GM19043 (cell line): ENCODE data around the gene NAA16.
"Not testable (repeated sequence)": the region's sequence is repeated elsewhere in the genome, so short reads cannot be mapped to it uniquely, and the experiment has no call there.

ENCODE experiments used
- ATAC-seq: cut with Tn5 transposase; IDR thresholded peaks from one replicate; pipeline ENCODE4 v1.9.1; 2021; ENCODE audit warnings: low read depth; ENCODE audit not compliant: unreplicated experiment

Gene NAA16

DNA sequence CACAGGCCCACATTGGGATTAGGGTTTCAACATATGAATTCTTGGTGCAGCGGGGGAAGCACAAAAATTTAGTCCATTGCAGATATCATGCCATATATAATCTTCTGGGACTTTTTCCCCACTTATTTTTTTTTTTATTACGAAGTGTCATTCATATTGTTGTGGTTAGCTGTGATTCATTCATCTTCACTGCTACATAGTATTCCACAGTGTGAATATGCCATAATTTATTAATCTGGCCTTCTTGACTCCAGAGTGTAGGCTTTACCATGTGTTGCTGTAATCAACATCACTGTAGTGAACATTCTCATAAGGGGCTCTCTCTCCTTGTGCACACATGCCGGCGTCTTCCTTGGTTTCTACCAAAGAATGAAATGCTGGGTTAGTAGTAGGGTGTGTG is 92.9 kb downstream of the NAA16 start:
- ATAC-seq = no peak

DNA sequence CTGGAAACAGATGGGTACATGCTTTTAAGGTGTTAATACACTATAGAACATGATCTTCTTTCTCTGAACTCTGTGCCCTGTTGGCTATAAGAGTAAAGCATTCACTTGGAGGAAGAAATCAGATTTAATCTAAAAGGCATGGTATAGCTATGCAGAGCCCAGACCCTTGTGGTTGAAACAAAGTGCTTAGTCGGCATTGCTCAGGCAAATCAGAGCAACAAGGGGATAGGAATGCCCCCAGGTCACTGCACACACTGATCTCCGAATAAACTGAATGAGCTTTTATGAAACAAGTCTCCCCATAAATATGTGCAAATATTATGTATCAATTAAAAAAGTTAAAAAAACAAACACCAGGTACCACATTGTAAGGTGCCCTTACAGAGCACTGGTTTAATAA is 94.3 kb downstream of the NAA16 start:
- no peak for ATAC-seq

DNA sequence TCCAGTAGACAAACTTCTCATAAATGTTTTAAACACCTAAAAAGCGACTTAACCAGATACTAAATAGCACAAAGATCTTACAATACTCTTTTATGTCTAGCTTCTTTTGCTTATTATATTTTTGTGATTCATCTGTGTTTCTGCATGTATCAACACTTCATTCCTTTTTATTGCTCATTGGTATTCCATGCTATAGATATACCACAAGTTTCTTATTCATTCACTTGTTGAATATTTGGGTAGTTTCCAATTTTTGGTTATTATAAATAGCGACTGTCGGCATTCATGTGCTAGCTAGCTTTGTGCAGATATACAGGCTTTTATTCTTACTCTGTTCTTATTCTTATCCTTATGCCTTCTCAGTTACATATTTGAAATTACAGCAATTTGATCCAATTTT is 96.3 kb downstream of the NAA16 start:
- ATAC-seq = no peak

DNA sequence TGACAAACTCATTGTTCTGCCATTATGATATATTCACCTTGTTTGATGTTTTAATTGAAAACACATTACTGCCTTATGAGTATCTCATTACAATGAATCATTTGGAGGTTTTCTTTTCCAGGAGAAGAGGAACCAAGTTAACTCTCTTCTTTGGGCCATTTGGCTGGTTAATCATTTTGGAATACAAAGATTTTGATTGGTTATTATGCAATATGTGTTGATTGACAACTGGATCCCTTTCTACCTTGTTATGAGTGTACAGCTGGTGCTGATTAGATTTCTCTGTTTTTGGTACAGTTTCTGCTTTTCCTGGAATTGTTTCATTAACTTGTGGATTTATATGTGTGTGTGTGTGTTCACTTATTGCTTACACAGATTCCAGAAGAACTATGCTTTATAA is 97.1 kb downstream of the NAA16 start:
- ATAC-seq = no peak

DNA sequence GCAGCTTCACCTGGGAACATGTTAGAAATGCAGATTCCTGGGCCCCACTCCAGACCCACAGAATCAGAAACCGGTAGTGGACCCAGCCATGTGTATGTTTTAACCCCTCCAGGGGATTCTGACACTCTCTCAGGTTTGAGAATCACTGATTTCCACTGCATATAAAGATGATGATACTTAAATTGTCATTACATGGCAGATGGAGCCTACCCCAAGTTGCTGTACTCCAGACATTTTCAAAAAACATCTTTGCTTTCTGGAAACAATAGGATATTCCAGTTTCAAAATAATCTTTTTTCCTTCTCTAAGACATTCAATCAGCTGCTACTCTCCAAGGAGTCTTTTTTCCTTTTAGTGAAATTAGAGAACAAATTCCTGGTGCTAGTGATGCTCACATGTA is 97.7 kb downstream of the NAA16 start:
- ATAC-seq = no peak

DNA sequence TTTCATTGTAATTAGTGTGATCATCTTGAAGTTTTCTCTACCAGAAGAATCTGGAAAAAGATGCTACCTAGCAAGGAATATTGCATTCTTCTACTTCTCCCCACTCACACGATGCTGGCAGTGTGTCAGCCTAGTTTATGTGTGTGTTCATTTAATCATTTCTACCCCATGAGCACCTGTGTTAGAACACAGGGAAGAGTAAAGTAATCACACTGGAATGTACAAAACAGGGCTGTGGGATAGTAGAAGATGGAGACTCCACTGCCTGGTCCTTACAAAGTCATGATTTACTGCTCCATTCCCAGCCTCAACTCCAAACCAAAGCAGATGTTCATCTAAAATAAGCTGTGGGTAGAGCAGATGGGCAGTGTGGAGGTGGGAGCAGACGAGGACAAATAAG is 98.5 kb downstream of the NAA16 start:
- ATAC-seq = no peak

DNA sequence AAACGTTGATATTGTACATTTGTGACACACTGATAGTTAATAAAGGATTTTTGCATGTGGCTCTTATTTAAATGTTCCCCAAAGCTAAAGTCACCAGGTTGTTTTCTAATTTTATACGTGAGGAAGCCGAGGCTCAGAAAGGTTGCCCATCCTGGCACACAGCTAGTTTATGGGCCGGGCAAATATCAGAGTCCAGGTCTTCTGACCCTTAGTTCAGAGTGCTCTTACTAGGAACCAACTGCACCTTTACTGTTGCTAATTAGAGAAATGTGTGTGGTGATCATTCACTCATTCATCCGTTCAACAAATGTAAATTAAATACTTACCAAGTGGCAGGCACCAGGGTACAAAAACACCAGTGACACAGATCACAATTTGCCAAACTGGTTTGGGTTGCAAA is 100.0 kb downstream of the NAA16 start:
- no peak for ATAC-seq

DNA sequence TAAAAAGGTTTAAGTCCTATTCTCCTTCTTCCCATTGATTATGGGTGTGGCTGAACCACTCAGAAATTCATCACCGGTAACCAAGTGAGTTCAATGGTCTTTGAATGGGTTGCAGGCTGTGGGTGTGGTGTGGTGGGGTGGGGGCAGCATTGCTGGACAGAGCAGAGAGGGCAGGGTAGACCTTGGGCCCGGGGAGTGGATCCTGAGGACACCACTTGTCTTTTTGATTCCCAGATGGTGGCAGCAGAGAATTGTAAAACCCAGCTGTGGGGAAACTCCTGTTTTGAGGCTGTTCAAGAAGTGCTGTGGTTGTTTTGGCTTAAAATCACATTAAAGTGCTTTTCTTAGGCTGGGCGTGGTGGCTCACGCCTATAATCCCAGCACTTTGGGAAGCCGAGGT is 100.5 kb downstream of the NAA16 start:
- ATAC-seq = no peak

DNA sequence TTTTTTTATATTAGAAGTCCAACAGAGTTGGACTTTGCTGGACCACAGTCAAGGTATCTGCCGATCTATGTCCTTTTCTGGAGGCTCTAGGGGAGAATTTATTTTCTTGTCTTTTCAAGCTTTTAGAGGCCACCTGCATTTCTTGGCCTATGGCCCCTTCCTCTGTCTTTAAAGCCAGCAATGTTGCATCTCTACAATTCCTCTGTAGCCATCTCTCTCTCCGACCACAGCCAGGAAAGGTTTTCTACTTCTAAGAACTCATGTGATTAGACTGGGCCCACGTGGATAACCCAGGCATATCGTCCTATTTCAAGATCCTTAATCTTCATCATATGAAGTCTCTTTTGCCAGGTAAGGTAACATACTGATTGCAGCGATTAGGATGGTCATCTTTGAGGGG is 102.8 kb downstream of the NAA16 start:
- ATAC-seq = no peak

DNA sequence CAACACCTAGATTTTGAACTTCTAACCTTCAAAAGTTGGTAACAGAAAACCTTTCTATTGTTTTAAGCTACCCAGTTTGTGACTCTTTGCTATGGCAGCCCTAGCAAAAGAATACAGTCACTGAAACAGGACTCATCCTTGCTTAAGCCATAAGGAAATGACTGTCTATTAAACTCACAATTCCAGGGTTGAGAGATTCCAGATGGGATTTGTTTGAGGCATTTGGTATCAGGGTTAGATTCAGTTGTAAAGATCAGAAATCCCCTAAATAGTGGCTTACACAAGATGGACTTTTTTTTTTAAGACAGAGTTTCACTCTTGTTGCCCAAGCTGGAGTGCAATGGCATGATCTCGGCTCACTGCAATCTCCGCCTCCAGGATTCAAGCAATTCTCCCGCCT is 105.2 kb downstream of the NAA16 start:
- ATAC-seq = no peak

DNA sequence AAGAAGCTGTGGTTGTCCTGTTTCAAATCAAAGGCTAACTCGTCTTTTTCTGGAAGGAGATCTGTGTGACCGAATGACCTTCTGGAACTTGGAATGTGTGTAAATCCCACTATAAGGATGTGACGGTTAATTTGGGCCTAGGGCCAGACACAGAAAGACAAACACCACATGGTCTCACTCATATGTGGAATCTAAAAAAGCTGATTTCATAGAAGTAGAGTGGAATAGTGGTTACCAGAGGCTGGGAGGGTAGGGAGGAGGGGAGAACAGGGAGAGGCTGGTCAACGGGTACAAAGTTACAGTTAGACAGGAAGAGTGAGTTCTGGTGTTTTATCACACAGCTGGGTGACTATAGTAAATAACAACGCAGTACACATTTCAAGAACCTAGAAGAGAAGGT is 107.0 kb downstream of the NAA16 start:
- ATAC-seq = no peak

DNA sequence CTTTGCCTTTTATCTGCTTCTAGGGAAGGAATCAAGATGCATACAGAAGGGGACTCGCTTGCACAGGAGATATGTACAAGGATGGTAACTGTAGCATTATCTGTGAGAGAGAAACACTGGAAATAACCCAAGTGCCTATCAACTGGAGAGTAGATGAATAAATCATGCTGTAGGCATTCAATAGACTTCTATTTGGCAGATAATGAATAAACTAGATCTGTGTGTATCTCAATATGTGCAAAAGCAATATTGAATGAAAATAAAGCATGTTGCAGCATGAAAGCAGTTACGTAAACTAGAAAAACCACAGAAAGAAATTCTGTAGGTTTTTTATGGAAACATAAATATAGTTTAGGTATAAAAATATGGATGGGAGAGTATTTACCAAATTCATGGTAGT is 107.7 kb downstream of the NAA16 start:
- no peak for ATAC-seq

DNA sequence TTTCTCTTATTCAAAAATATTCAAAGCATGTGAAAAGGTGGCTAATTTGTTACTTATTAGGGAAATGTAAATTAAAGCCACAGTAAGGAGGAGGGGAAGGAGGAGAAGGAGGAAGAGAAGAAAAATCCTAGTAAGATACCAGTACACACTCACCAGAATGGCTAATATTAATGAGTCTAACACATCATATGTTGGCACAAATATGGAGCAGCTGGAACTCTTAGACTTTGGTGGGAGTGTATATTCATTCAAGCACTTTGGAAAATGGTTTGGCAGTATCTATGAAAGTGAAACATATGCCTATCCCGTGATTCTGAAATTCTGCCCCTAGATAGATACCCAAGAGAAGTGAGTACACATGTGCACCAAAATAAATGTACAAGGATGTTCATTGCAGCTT is 108.1 kb downstream of the NAA16 start:
- ATAC-seq = no peak

DNA sequence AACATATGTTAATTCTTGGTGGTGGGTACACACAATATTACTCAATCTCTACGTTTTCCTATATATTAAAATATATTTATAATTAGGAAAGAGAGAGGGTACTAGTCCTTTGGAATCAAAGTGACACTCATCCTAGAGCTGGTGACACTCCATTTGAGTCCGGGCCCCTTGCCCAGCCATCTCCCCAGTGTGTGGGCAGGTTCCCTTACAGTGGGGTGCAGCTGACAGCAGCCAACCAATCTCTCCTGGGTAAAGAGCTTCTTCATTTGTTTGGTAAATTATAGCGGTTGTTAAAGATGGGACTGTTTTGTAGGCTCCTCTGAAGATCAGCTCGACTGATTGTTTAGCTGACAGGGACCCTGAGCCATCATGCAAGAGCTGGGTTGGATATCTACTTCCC is 109.1 kb downstream of the NAA16 start:
- ATAC-seq = no peak

DNA sequence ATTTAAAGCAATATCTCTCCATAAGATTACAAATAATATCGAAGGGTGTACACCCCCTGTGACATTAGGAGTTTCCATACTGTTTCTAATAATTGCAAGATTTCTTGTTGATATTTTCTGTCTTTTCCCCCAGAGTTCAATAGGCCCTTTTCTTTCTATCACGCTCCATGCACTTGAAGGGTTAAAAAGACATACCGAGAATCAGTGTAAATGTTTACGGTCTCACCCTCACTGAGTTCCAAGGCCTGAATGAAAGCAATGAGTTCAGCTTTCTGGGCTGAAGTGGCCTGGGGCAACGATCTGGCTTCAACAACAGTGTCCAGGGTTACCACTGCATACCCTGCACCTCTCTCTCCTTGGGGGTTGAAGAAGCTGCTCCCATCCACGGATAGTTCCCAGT is 110.3 kb downstream of the NAA16 start:
- not testable (repeated sequence) for ATAC-seq

DNA sequence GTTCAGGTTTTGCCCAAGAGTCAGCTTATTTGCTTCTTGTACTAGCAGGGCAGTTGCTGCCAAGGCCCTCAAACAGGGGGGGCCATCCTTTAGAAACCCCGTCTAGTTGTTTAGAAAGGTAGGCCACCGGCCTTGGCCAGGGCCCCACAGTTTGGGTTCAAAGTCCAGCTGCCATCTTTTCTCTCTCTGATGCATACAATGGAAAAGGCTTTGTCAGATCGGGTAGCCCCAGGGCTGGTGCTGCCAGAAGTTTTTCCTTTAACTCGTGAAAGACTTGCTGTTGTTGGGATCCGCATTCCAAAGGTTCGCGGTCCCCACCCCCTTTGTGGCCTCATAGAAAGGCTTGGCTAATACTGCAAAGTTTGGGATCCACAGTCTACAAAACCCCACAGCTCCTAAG is 110.9 kb downstream of the NAA16 start:
- not testable (repeated sequence) for ATAC-seq

DNA sequence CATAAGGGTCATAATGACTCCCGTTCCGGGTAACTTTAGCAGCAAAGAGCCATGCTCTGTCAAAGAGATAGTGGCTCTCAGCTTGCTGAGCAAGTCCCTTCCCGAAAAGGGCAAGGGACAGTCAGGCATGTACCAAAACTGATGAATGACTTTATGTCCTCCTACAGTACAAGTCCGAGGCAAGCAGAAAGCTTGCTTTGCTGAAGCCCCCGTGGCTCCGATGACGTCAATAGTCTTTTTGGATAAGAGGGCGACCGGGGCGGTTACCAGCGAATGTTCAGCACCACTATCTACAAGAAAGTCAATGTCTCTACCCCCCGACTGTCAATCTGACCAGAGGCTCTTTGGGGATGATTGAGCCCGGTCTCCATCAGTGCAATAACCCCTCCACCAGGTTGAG is 112.2 kb downstream of the NAA16 start:
- ATAC-seq = not testable (repeated sequence)

DNA sequence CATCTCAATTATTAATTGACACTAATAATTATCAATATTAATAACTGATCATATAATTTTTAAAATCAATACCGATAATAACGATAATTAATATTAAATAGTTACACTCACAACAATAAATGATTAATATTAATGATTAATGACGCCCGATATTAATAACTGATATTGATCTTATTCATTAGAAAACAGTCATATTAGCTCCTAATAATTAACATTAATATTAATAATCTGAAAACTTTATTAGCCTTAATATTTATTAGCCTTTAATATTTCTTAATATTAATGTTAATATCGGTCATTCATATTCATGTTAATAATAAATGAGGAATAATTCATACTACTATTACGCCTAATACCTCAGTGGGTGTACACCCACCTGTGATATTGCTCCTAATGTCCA is 113.6 kb downstream of the NAA16 start:
- not testable (repeated sequence) for ATAC-seq

DNA sequence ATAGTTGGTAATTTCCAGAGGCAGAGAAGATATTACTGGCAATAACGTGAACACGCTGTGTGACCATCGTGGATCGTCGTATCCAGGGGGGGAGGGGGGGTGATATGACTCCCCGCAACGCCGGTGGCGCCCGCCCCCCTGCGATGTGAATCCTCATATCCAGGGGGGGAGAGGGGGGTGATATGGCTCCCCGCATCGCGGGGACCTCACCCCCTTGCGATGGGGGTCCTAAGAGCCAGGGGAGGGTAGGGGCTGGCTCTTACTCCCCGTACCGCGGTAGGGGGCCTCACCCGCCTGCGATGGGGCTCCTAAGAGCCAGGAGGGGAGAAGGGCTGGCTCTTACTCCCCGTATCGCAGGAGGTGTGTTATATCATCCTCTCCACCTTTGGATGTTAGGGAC is 115.0 kb downstream of the NAA16 start:
- ATAC-seq = no peak
